Dendritic cell treated with granulocyte-macrophage colony-stimulating factor and Interleukin-4, amounts not matched to agents 40 ng/mL and 50 ng/mL, for 4 days (primary cell): Measurements from ENCODE around the gene ZC3H8.

Experiments
- H3K27ac Mint-ChIP-seq: one replicate; pipeline ENCODE4 v1.8.0; 2022; ENCODE audit warnings: mild to moderate bottlenecking, mixed read lengths
- H3K27me3 Mint-ChIP-seq: one replicate; pipeline ENCODE4 v1.8.0; 2022; ENCODE audit warnings: mild to moderate bottlenecking, mixed read lengths
- H3K36me3 Mint-ChIP-seq: one replicate; pipeline ENCODE4 v1.8.0; 2022; ENCODE audit warnings: low read depth, mixed read lengths
- H3K4me1 Mint-ChIP-seq: one replicate; pipeline ENCODE4 v1.8.0; 2022; ENCODE audit warnings: low read depth, mixed read lengths
- H3K4me3 Mint-ChIP-seq: one replicate; pipeline ENCODE4 v1.8.0; 2022; ENCODE audit warnings: mild to moderate bottlenecking, moderate library complexity, mixed read lengths
- H3K9me3 Mint-ChIP-seq: one replicate; pipeline ENCODE4 v1.8.0; 2022; ENCODE audit warnings: mixed read lengths
- intact Hi-C: fragments of 100-400 bp; cut with micrococcal nuclease; formaldehyde crosslinking; loops from one replicate; pipeline ENCODE4 v1.15.0; 2022

The ZC3H8 gene

GRCh38 chr2:112197868-112198267 is 57.0 kb downstream of the ZC3H8 start:
- Mint-ChIP-seq H3K9me3 (peaks cover 21% of the 10 kb centered on the region), H3K36me3 (no peaks in the 10 kb centered on the region), H3K27ac (no peak overlapping the region), H3K4me1 (no peaks in the 10 kb centered on the region), H3K27me3 (no peaks in the 10 kb centered on the region), H3K4me3 (no peak overlapping the region)
- intact Hi-C loops = no loop called here

- Mint-ChIP-seq H3K4me1 (no peaks in the 10 kb centered on the region), H3K9me3 (peaks cover 16% of the 10 kb centered on the region), H3K4me3 (no peak overlapping the region), H3K36me3 (no peaks in the 10 kb centered on the region), H3K27me3 (no peaks in the 10 kb centered on the region), H3K27ac (no peak overlapping the region)
- intact Hi-C loops = no loop called here
Observed at GRCh38 chr2:112195950-112196349, 58.9 kb downstream of the ZC3H8 start.

- Mint-ChIP-seq H3K36me3 (no peaks in the 10 kb centered on the region), H3K4me1 (no peaks in the 10 kb centered on the region), H3K9me3 (peaks cover 13% of the 10 kb centered on the region), H3K27me3 (no peaks in the 10 kb centered on the region), H3K27ac (no peak overlapping the region), H3K4me3 (no peak overlapping the region)
- intact Hi-C loops = no loop called here
Observed at GRCh38 chr2:112195167-112195766, 59.6 kb downstream of the ZC3H8 start.

DNA sequence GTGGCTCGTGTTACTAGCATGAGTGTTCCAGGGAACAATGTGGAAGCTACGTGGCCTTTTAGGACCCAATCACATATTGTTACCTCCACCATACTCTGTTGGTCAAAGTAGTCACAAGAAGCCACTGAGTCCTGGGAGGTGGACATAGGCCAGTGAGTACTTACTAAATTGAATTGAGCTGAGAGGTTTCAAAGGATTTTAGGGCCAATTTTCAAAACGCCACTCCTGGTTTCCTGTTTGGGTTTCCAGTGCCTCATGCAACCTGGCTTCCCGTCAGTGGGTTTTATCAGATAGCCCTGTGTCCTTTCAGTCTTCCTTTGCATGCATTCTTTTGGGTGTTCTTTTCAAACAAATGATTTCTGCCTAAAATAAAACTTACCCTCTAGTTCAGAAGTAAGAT is 60.4 kb downstream of the ZC3H8 start:
- H3K27ac Mint-ChIP-seq = no peak overlapping the region
- H3K9me3 Mint-ChIP-seq = peaks cover 5% of the 10 kb centered on the region
- no peaks in the 10 kb centered on the region for H3K27me3 Mint-ChIP-seq
- no peak overlapping the region for H3K4me3 Mint-ChIP-seq
- intact Hi-C loops = no loop called here
- no peaks in the 10 kb centered on the region for H3K4me1 Mint-ChIP-seq
- H3K36me3 Mint-ChIP-seq = no peaks in the 10 kb centered on the region

DNA sequence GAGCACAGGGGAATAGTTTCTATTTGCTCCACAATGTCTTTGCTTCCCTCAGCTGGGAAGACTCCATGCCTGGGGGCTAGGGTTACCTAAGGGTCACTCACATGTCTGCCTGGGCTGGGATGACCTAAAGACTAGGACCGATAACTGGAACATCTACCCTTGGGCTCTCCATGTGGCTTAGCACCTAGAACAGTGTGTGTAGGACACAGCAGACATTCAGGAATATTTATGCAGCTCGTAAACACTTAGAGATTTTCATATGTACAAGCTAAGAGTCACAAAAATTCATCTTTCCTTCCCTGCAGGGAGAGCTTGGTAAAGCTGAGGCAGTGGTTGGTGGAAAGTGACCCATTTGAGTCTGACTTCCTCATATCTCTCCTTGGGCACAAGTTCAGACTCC is 60.8 kb downstream of the ZC3H8 start:
- Mint-ChIP-seq H3K4me1 (no peaks in the 10 kb centered on the region), H3K4me3 (no peak overlapping the region), H3K27me3 (no peaks in the 10 kb centered on the region), H3K27ac (no peak overlapping the region), H3K9me3 (peaks cover under 1% of the 10 kb centered on the region), H3K36me3 (no peaks in the 10 kb centered on the region)
- intact Hi-C loops = no loop called here

GRCh38 chr2:112189001-112189556 is 65.8 kb downstream of the ZC3H8 start:
- intact Hi-C loops = no loop called here
- Mint-ChIP-seq H3K4me1 (no peaks in the 10 kb centered on the region), H3K4me3 (no peak overlapping the region), H3K9me3 (no peaks in the 10 kb centered on the region), H3K36me3 (no peaks in the 10 kb centered on the region), H3K27me3 (no peaks in the 10 kb centered on the region), H3K27ac (no peak overlapping the region)

GRCh38 chr2:112187805-112188596 is 66.8 kb downstream of the ZC3H8 start:
- intact Hi-C loops = no loop called here
- H3K4me3 Mint-ChIP-seq = no peak overlapping the region
- H3K9me3 Mint-ChIP-seq = no peaks in the 10 kb centered on the region
- no peaks in the 10 kb centered on the region for H3K4me1 Mint-ChIP-seq
- no peaks in the 10 kb centered on the region for H3K36me3 Mint-ChIP-seq
- H3K27ac Mint-ChIP-seq = no peak overlapping the region
- peaks cover 6% of the 10 kb centered on the region for H3K27me3 Mint-ChIP-seq

- H3K27me3 Mint-ChIP-seq = peaks cover 13% of the 10 kb centered on the region
- intact Hi-C loops = no loop called here
- no peaks in the 10 kb centered on the region for H3K9me3 Mint-ChIP-seq
- no peaks in the 10 kb centered on the region for H3K4me1 Mint-ChIP-seq
- H3K27ac Mint-ChIP-seq = no peak overlapping the region
- no peaks in the 10 kb centered on the region for H3K36me3 Mint-ChIP-seq
- no peak overlapping the region for H3K4me3 Mint-ChIP-seq
Observed at GRCh38 chr2:112187046-112187715, 67.7 kb downstream of the ZC3H8 start.

- no peak overlapping the region for H3K27ac Mint-ChIP-seq
- H3K9me3 Mint-ChIP-seq = no peaks in the 10 kb centered on the region
- intact Hi-C loops = no loop called here
- H3K27me3 Mint-ChIP-seq = peaks cover 33% of the 10 kb centered on the region
- no peaks in the 10 kb centered on the region for H3K36me3 Mint-ChIP-seq
- no peak overlapping the region for H3K4me3 Mint-ChIP-seq
- no peaks in the 10 kb centered on the region for H3K4me1 Mint-ChIP-seq
Observed at GRCh38 chr2:112185131-112185530, 69.7 kb downstream of the ZC3H8 start.

DNA sequence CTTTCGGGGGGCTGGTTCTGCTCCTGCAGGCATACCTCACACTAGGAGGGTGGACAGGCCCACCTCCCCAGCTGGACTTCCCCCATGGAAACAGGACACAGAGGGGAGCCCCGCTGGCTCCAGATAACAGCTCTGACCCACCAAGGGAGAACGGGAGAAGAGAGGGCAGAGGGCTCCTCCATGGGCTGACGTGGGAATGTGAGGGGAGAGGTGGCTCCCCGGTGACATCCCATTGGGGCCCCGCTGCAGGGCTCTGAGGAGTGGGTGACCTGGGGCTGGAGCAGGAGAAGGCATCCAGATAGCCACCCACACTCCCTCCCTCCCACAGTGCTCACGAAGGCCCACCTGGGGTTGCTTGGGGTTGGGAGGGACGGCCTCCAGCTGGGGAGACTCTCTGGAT is 70.7 kb downstream of the ZC3H8 start:
- intact Hi-C loops = no loop called here
- H3K27me3 Mint-ChIP-seq = peaks cover 39% of the 10 kb centered on the region
- H3K36me3 Mint-ChIP-seq = no peaks in the 10 kb centered on the region
- H3K27ac Mint-ChIP-seq = no peak overlapping the region
- H3K9me3 Mint-ChIP-seq = no peaks in the 10 kb centered on the region
- H3K4me1 Mint-ChIP-seq = no peaks in the 10 kb centered on the region
- H3K4me3 Mint-ChIP-seq = no peak overlapping the region

- no peaks in the 10 kb centered on the region for H3K9me3 Mint-ChIP-seq
- intact Hi-C loops = no loop called here
- no peak overlapping the region for H3K27ac Mint-ChIP-seq
- no peaks in the 10 kb centered on the region for H3K36me3 Mint-ChIP-seq
- H3K4me1 Mint-ChIP-seq = no peaks in the 10 kb centered on the region
- no peak overlapping the region for H3K4me3 Mint-ChIP-seq
- H3K27me3 Mint-ChIP-seq = peaks cover 46% of the 10 kb centered on the region
Observed at GRCh38 chr2:112183327-112184025, 71.4 kb downstream of the ZC3H8 start.

GRCh38 chr2:112182581-112183034 is 72.2 kb downstream of the ZC3H8 start:
- Mint-ChIP-seq H3K4me3 (no peak overlapping the region), H3K36me3 (no peaks in the 10 kb centered on the region), H3K4me1 (no peaks in the 10 kb centered on the region), H3K9me3 (no peaks in the 10 kb centered on the region), H3K27ac (no peak overlapping the region), H3K27me3 (peaks cover 54% of the 10 kb centered on the region)
- intact Hi-C loops = no loop called here

DNA sequence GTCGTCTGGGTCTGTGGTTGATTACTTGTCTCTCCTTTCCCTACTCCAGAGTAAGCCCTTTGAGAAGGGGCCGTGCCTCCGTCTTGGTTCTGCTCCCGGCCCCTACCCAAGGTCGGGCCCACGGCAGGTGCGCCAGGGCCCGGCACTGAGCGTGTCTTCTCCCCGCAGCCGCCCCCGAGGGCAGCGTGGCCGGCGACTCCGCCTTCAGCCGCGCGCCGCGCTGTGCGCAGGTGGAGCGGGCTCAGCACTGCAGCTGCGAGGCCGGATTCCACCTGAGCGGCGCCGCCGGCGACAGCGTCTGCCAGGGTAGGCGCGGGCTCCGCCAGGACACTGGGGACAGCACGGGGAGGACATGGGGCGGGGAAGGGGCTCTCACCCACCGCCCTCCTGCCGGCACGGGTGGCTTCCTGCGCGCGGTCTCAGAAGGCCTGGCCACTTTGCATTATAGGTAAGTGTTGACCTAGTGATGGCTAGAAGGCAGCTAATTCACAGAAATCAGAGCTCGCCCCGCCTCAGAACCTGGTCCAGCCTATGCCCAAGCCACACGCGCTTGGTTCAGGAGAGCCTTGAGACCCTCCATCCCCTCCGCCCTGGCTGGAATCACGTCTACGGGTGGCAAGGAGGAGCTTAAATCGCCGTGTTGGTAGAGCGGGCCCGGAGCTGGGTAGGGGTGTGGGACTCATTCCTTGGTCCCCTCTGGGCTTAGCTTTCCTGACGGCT is 73.1 kb downstream of the ZC3H8 start:
- Mint-ChIP-seq H3K36me3 (no peaks in the 10 kb centered on the region), H3K27ac (no peak overlapping the region), H3K9me3 (no peaks in the 10 kb centered on the region), H3K27me3 (peaks cover 57% of the 10 kb centered on the region), H3K4me3 (no peak overlapping the region), H3K4me1 (no peaks in the 10 kb centered on the region)
- intact Hi-C loops = no loop called here
